Fibroblast of lung (primary cell): ENCODE measurements around the gene KRTAP1-5. TPM values are rescaled to one million over a fixed set of nuclear protein-coding genes. Genes with fewer than 3 reads are reported as not detected.
A peak's percentile ranks its signal among the peaks of the same experiment; 100 is the strongest.

Source experiments
- DNase-seq, 2 donors: peaks; one replicate each; pipeline versions ENCODE4 v3.0.0 to v3.0.0-alpha.2; 2010; ENCODE audit warnings: low read depth in 2 of 2
- H2AFZ ChIP-seq: 2 replicates; pipeline ENCODE4 v1.5.1; 2012; ENCODE audit warnings: low read length, control low read depth, inconsistent platforms
- H3K27ac ChIP-seq: 2 replicates; pipeline ENCODE4 v1.5.1; 2011; ENCODE audit warnings: low read length, control low read depth; ENCODE audit not compliant: insufficient read depth
- H3K27me3 ChIP-seq: 2 replicates; pipeline ENCODE4 v1.5.1; 2011; ENCODE audit warnings: mild to moderate bottlenecking, low read length; ENCODE audit not compliant: control insufficient read depth, insufficient read depth
- H3K36me3 ChIP-seq: 2 replicates; pipeline ENCODE4 v1.5.1; 2011; ENCODE audit warnings: low read length; ENCODE audit not compliant: control insufficient read depth, insufficient read depth
- H3K4me1 ChIP-seq: 2 replicates; pipeline ENCODE4 v1.5.1; 2011; ENCODE audit warnings: low read length; ENCODE audit not compliant: control insufficient read depth, insufficient read depth; ENCODE audit errors: extremely low read depth
- H3K4me2 ChIP-seq: 2 replicates; pipeline ENCODE4 v1.5.1; 2011; ENCODE audit warnings: low read length, control low read depth; ENCODE audit not compliant: insufficient read depth; ENCODE audit errors: extremely low read depth
- H3K4me3 ChIP-seq, 4 experiments: fragments of 200-600 bp in 1 of 4; sonication (generic) in 1 of 4; replicated peaks in 1 of 4; 2 replicates each; pipeline ENCODE4 v1.5.1; 2011 to 2016; ENCODE audit warnings: low read length in 4 of 4, low read depth in 3 of 4, mild to moderate bottlenecking in 3 of 4, control low read depth in 2 of 4, inconsistent platforms in 1 of 4, mixed read lengths in 1 of 4; ENCODE audit not compliant: insufficient read depth in 1 of 4; ENCODE audit errors: control extremely low read depth in 1 of 4
- H3K79me2 ChIP-seq: 2 replicates; pipeline ENCODE4 v1.5.1; 2012; ENCODE audit warnings: mild to moderate bottlenecking, low read length, inconsistent platforms; ENCODE audit not compliant: control insufficient read depth, insufficient read depth
- H3K9ac ChIP-seq: 2 replicates; pipeline ENCODE4 v1.5.1; 2011; ENCODE audit warnings: mild to moderate bottlenecking, low read length, control low read depth; ENCODE audit not compliant: insufficient read depth
- H3K9me3 ChIP-seq: 2 replicates; pipeline ENCODE4 v1.5.1; 2012; ENCODE audit warnings: low read depth, low read length; ENCODE audit not compliant: control insufficient read depth, insufficient read depth
- H4K20me1 ChIP-seq: 2 replicates; pipeline ENCODE4 v1.5.1; 2011; ENCODE audit warnings: low read length; ENCODE audit not compliant: control insufficient read depth, insufficient read depth; ENCODE audit errors: extremely low read depth
- EZH2 ChIP-seq: IDR thresholded peaks from 2 replicates; pipeline ENCODE4 v1.5.1; 2012; ENCODE audit warnings: low read length, control low read depth, mild to moderate bottlenecking; ENCODE audit errors: missing control alignments
- polyA plus RNA-seq, 2 donors: library from polyadenylated mRNA; depleted of rRNA in 1 of 2; stranded (reverse) in 1 of 2; unstranded in 1 of 2; fragments of >200 nt; gene quantifications; 2 replicates each; pipeline ENCODE4 v1.2.1, GENCODE V29; 2011 to 2012; ENCODE audit warnings: missing spikeins in 1 of 2
- total RNA-seq: library from RNA; depleted of rRNA; stranded (reverse); fragments of >200 nt; gene quantifications from 2 replicates; pipeline ENCODE4 v1.2.1, GENCODE V29; 2014
- TF ChIP-seq, protein P1 (sequence below), 2 donors: IDR thresholded peaks in 1 of 2; conservative IDR thresholded peaks in 1 of 2; 1 replicate in 1 of 2; 2 replicates in 1 of 2; pipeline ENCODE4 v1.5.1; 2011 to 2012; ENCODE audit warnings: low read length in 2 of 2, control low read depth in 1 of 2, inconsistent platforms in 1 of 2, low read depth in 1 of 2, mild to moderate bottlenecking in 1 of 2

Gene KRTAP1-5
- total and polyA plus RNA-seq, 2 donors (not counting 1 experiment from before 2014, with no cell fraction given), result 0.17 to 6.2 TPM

DNA sequence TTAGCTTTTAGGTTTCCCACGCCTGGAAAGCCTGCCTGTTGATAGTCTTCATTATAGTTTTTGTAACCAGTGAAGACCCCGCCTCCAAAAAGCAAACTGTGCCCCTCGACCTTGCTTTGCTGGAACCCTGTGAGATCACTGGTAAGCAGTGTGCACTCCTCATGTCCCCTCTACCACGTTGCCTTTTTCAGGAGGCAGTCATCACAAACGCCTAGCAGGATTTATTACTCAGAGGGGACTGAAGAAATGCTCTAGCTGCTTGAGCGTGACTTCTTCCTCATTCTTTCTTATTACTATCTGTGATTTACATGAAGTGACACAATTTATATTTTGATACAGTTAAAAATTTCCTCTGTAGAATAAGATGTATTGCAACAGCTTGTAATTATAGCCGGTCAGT is 11.6 kb downstream of the KRTAP1-5 start:
- Histone ChIP-seq H3K4me3 (no peak overlapping the region), H3K27me3 (no peaks in the 10 kb centered on the region), H3K4me2 (no peak overlapping the region), H4K20me1 (no peaks in the 10 kb centered on the region), H3K4me1 (peaks cover 2% of the 10 kb centered on the region), H3K36me3 (no peaks in the 10 kb centered on the region), H3K9ac (no peak overlapping the region), H3K9me3 (no peaks in the 10 kb centered on the region), H3K79me2 (no peaks in the 10 kb centered on the region), H3K27ac (no peak overlapping the region), H2AFZ (no peak overlapping the region)
- no peak for DNase-seq
- TF ChIP-seq, protein P1, sequence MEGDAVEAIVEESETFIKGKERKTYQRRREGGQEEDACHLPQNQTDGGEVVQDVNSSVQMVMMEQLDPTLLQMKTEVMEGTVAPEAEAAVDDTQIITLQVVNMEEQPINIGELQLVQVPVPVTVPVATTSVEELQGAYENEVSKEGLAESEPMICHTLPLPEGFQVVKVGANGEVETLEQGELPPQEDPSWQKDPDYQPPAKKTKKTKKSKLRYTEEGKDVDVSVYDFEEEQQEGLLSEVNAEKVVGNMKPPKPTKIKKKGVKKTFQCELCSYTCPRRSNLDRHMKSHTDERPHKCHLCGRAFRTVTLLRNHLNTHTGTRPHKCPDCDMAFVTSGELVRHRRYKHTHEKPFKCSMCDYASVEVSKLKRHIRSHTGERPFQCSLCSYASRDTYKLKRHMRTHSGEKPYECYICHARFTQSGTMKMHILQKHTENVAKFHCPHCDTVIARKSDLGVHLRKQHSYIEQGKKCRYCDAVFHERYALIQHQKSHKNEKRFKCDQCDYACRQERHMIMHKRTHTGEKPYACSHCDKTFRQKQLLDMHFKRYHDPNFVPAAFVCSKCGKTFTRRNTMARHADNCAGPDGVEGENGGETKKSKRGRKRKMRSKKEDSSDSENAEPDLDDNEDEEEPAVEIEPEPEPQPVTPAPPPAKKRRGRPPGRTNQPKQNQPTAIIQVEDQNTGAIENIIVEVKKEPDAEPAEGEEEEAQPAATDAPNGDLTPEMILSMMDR (conservative IDR thresholded peaks at IDR 0.05 in 1 of 2, IDR thresholded peaks at IDR 0.05 in 1 of 2; ENCODE audit: low read depth in 1 of 2, low read length in 2 of 2), result no peak
- no peak for TF ChIP-seq EZH2

DNA sequence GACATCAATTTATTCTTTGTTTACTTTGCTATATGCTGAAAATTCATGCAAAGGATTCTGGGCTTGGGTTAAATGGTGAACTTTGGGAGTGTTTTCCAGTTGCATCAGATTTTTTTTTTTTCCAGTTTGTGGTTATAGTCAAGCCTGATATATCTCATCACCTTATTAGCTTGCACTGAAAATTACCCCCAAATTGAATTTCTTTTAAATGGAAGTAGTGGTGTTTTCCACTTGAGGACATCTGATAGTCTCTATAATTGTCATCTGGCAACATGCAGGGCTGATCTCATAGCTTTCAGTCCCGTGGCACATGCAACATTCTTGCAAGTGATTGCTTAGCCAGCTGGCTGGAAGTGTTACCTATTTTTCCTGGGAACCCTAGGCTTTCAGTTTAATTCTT is 13.4 kb downstream of the KRTAP1-5 start:
- TF ChIP-seq, protein P1 (conservative IDR thresholded peaks at IDR 0.05 in 1 of 2, IDR thresholded peaks at IDR 0.05 in 1 of 2; ENCODE audit: low read depth in 1 of 2, low read length in 2 of 2), result no peak
- no peak for TF ChIP-seq EZH2
- Histone ChIP-seq H3K9ac (no peak overlapping the region), H3K36me3 (no peaks in the 10 kb centered on the region), H3K4me2 (no peak overlapping the region), H3K27me3 (no peaks in the 10 kb centered on the region), H4K20me1 (no peaks in the 10 kb centered on the region), H3K4me3 (no peak overlapping the region), H3K27ac (no peak overlapping the region), H3K79me2 (no peaks in the 10 kb centered on the region), H3K4me1 (peaks cover 2% of the 10 kb centered on the region), H3K9me3 (no peaks in the 10 kb centered on the region), H2AFZ (no peak overlapping the region)
- DNase-seq, result peak in 1 of 2 donors; percentile 9

DNA sequence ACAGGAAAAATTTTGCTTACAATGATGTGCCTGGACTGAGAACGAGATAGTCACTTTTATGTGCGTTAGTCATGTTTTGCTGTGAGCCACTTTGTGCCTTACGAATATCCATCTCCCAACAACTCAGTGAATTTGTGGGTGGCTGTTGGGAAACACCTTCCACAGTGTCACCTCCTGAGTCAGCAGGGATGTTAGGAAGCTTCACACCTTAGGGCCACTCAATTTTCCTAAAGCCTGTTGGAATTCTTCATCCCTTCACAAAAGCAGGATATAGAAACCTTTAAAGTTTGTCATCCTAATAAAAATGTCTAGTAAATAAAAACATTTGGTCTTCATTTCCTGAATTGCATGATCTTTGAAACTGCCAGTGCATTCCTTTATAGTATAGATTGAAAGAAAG is 13.8 kb downstream of the KRTAP1-5 start:
- H3K9ac ChIP-seq, result no peak overlapping the region
- no peak overlapping the region for H3K27ac ChIP-seq
- no peaks in the 10 kb centered on the region for H3K79me2 ChIP-seq
- H4K20me1 ChIP-seq, result no peaks in the 10 kb centered on the region
- no peaks in the 10 kb centered on the region for H3K36me3 ChIP-seq
- H3K4me2 ChIP-seq, result no peak overlapping the region
- no peak for DNase-seq
- H2AFZ ChIP-seq, result no peak overlapping the region
- TF ChIP-seq, protein P1 (conservative IDR thresholded peaks at IDR 0.05 in 1 of 2, IDR thresholded peaks at IDR 0.05 in 1 of 2; ENCODE audit: low read depth in 1 of 2, low read length in 2 of 2), result no peak
- TF ChIP-seq EZH2, result no peak
- H3K4me3 ChIP-seq, result no peak overlapping the region
- H3K9me3 ChIP-seq, result no peaks in the 10 kb centered on the region
- H3K27me3 ChIP-seq, result no peaks in the 10 kb centered on the region
- peaks cover 2% of the 10 kb centered on the region for H3K4me1 ChIP-seq
